ENCODE data around the gene ADSL.

DNA sequence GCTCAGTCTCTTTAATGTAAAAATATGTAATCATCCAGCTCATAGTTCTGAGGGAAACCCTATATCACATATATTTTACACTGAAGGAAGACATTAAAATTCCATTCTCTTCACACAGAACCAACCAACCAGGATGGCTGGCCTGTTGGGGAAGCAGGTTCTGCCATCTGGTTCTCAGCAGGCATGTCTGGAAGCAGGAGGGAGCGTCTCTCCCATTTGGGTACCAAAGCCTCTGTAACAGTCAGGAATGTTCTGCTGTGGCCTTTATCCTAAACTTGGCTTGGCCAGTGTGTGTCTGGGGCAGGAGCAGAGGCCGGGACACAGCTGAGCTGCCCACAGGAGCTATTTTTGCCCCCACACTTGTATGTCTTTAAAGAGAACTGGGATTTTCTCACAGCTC lies 53.3 kb downstream of the ADSL start:
- TF ChIP-seq, protein P1, sequence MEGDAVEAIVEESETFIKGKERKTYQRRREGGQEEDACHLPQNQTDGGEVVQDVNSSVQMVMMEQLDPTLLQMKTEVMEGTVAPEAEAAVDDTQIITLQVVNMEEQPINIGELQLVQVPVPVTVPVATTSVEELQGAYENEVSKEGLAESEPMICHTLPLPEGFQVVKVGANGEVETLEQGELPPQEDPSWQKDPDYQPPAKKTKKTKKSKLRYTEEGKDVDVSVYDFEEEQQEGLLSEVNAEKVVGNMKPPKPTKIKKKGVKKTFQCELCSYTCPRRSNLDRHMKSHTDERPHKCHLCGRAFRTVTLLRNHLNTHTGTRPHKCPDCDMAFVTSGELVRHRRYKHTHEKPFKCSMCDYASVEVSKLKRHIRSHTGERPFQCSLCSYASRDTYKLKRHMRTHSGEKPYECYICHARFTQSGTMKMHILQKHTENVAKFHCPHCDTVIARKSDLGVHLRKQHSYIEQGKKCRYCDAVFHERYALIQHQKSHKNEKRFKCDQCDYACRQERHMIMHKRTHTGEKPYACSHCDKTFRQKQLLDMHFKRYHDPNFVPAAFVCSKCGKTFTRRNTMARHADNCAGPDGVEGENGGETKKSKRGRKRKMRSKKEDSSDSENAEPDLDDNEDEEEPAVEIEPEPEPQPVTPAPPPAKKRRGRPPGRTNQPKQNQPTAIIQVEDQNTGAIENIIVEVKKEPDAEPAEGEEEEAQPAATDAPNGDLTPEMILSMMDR (conservative IDR thresholded peaks at IDR 0.05 in 1 of 2, IDR thresholded peaks at IDR 0.05 in 1 of 2; ENCODE audit: low read depth in 1 of 2, low read length in 2 of 2): no peak
- no peak for TF ChIP-seq EZH2 (IDR thresholded peaks at IDR 0.05; ENCODE audit: low read length, missing control alignments)

All from fibroblast of lung (primary cell).